Epithelial cell of prostate (primary cell): ENCODE data around the gene ANKRD31.
"Not testable (repeated sequence)": the region's sequence is repeated elsewhere in the genome, so short reads cannot be mapped to it uniquely, and the experiment has no call there.

ENCODE experiments used
- DNase-seq: peaks from one replicate; pipeline ENCODE4 v3.0.0-alpha.2; 2011; ENCODE audit warnings: low read depth, low spot score
- H3K27ac ChIP-seq: fragments of 450-650 bp; 2 replicates; pipeline ENCODE4 v1.5.1; 2017; ENCODE audit warnings: mild to moderate bottlenecking

The ANKRD31 gene

DNA sequence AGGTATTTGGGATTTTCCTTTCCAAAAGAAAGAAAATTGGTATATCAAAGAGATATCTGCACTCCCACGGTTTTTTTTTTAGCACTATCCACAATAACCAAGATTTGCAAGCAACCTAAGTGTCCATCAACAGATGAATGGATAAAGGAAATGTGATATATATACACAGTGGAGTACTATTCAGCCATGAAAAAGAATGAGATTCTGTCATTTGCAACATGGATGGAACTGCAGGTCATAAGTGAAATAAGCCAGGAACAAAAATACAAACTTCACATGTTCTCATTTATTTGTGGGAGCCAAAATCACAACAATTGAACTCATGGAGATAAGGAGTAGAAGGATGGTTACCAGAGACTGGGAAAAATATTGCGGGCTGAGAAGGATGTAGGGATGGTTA is 9.8 kb downstream of the ANKRD31 start:
- no peak overlapping the region for H3K27ac ChIP-seq
- no peak for DNase-seq

GRCh38 chr5:75225506-75225905 is 11.2 kb downstream of the ANKRD31 start:
- H3K27ac ChIP-seq: no peak overlapping the region

DNA sequence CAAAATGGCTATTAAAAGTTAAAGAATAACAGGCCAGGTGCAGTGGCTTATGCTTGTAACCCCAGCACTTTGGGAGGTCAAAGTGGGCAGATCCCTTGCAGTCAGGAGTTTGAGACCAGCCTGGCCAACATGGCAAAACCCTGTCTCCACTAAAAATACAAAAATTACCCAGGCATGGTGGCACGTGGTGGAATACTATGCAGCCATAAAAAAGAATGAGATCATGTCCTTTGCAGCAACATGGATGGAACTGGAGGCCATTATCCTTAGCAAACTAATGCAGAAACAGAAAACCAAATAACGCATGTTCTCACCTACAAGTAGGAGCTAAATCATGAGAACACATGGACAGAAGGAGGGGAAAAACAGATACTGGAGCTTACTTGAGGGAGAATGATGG is 15.9 kb downstream of the ANKRD31 start:
- H3K27ac ChIP-seq, DNase-seq: not testable (repeated sequence)

More at GRCh38 chr5:75225506-75225905, 11.2 kb downstream of the ANKRD31 start:
- DNase-seq: no peak

DNA sequence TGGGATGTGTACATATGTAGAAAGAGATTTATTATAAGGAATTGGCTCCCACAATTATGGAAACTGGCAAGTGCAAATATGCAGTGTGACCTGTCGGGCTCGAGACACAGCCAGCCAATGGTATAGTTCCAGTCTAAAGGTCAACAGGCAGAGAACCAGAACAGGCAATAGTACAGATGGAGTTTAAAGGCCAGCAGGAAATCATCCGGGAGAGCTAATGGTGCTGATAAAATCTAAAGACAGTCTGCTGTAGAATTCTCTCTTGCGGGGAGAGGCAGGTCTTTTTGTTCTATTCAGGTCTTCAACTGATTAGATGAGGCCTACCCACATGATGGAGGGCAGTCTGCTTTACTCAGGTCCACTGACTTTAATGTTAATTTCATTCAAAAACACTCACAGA is 21.8 kb downstream of the ANKRD31 start:
- DNase-seq: no peak
- H3K27ac ChIP-seq: no peak overlapping the region

DNA sequence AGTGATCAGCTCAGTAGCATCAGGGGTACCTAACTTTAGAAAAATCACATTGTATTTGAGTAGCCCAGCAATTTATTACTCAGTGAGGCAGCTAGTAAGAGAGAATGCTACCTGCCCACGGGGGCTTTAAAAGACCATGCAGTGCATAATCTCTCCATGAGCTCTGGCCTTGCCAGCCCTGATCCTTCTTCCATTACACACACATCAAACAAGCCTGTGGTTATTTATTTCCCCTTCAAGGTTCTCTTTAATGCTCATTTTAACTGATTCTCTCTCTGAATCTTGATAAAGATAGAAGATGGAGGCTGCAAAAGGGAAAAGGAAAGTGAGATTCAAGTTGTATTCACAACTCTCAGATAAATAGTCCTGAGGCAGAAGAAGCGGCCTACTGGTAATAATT is 22.3 kb downstream of the ANKRD31 start:
- no peak overlapping the region for H3K27ac ChIP-seq
- no peak for DNase-seq

DNA sequence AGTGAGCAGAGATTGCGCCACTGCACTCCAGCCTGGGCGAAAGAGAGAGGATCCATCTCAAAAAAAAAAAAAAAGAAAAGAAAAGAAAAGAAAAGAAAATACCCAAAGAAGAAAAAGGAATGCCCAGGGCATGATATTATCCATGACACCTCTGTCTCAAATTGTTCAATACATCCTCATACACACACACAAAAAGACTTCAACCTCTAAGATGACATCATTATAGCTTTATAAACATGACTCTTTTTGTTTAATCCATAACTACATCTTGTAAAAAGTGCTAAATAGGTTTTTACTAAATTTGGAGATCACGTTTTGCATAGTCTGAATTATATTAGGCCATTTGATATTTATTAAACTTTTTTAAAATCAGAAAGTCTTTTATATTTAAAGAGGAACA is 33.1 kb downstream of the ANKRD31 start:
- DNase-seq: no peak
- H3K27ac ChIP-seq: no peak overlapping the region

DNA sequence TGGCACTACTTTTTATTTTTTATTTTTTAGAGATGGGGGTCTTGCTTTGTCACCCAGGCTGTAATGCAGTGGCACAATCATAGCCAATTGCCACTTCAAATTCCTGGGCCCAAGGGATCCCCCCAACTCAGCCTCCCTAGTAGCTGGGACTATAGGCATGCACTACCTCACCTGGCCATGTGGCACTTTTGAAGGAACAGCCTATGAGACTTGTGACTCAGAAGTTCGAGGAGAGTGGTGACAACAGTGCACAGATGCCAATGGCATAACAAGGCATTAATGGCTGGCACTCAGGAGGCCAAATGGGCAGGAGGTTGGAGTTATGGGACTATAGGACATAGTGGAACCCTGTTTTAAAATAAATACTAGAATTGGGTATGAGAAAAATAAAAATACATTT is 33.7 kb downstream of the ANKRD31 start:
- DNase-seq: no peak
- H3K27ac ChIP-seq: no peak overlapping the region

- DNase-seq: peak; percentile 16
- H3K27ac ChIP-seq: peak overlapping the region; percentile 4
Observed at GRCh38 chr5:75200776-75201175, 35.9 kb downstream of the ANKRD31 start.

- DNase-seq: no peak
- no peak overlapping the region for H3K27ac ChIP-seq
Observed at GRCh38 chr5:75199946-75200345, 36.7 kb downstream of the ANKRD31 start.

- no peak for DNase-seq
- no peak overlapping the region for H3K27ac ChIP-seq
Observed at GRCh38 chr5:75199071-75199470, 37.6 kb downstream of the ANKRD31 start.

DNA sequence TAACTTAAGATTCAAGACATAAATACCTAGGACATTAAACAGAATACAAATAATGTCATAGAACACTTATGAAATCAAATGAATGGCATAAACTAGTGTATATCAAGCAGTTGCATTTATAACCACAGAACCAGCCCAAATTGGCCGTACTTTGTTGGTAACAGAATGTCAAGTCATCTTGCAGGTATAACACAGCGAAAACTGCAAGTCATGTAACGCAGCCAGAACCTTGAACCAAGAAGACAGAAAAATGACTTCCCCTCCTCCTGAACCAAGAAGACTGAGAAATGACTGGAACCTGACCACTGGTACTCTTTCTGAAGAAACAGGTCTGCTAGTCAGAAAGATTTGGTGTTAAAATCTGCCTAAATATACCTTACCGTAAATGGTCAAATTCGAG is 38.9 kb downstream of the ANKRD31 start:
- no peak for DNase-seq
- H3K27ac ChIP-seq: no peak overlapping the region

DNA sequence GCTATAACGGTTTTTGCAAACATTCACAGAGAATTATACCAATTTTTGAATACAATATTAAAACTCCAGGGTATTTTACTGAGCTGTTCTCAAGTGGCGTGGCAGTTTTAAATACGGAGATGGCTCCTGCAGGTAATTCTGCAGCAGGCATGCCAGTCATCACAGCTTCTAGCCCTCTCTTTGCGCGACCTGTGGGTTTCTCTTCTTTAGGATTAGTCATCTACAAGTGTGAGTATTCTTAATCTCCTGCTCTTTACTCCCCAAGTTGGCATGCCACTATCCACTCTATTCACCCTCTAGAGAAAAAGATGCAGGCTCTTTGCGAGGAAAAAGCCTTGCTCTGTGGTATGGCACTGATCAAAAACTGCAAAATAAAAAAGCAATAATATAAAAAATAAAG is 43.9 kb downstream of the ANKRD31 start:
- DNase-seq: no peak
- no peak overlapping the region for H3K27ac ChIP-seq

DNA sequence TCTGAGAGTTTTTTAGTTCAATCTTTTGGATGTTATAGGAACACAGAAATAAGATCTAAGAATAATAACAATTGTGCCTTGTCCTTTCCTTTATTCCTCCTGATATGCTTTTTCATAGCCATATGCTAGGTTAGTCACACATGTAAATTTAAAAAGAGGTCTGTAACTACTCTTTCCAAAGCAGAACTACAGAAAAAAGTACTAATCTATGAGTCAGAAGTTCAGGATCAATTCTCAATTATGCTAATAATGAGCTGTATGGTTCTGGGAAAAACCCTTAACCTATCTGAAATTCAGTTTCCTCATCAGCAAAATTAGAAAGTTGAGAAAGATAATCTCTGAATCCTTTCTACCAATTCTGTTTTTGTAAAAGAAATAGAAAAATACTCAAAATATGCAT is 44.4 kb downstream of the ANKRD31 start:
- H3K27ac ChIP-seq: no peak overlapping the region
- no peak for DNase-seq

GRCh38 chr5:75190227-75190626 is 46.5 kb downstream of the ANKRD31 start:
- H3K27ac ChIP-seq: no peak overlapping the region
- DNase-seq: no peak

DNA sequence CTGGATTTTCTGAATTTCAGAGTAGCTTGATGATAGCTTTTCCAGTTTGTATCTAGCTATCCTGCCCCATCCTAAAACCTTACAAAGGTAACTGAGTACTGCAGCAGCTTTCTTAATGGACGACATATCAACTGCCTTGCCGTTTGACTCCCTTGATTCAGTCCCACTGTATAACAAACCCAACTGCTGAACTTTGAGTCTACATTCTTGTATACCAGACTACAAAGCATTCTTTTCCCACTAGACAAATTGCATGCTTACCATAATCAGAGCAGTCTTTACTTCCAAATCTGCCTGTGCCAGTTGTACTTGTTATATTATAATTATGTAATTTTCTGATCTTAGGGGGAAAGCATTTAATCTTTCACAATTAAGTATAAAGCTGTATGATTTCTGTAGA is 47.3 kb downstream of the ANKRD31 start:
- H3K27ac ChIP-seq: no peak overlapping the region
- DNase-seq: no peak

- DNase-seq: no peak
- no peak overlapping the region for H3K27ac ChIP-seq
Observed at GRCh38 chr5:75185763-75186162, 50.9 kb downstream of the ANKRD31 start.

GRCh38 chr5:75176009-75176408 is 60.7 kb downstream of the ANKRD31 start:
- not testable (repeated sequence) for DNase-seq

GRCh38 chr5:75174872-75175271 is 61.8 kb downstream of the ANKRD31 start:
- DNase-seq, H3K27ac ChIP-seq: not testable (repeated sequence)

More at GRCh38 chr5:75176009-75176408, 60.7 kb downstream of the ANKRD31 start:
- H3K27ac ChIP-seq: not testable (repeated sequence)

DNA sequence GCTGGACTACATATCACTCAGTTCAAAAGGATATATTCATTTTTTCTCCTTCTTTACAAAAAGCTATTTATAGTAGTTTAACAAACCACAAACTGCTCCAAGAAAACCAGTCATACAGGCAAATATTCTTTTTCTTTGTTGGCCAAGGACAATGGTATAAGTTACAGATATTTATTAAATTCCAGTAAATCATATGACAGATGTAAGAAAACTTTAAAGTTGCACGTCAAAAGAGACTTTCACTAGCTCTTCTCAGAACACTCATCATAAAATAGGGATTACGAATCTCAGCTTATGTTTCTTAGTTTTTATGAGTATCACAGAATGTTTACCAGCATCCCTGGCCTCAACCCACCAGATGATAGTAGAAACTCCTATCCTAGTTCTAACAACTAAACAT is 67.2 kb downstream of the ANKRD31 start:
- no peak for DNase-seq
- no peak overlapping the region for H3K27ac ChIP-seq

DNA sequence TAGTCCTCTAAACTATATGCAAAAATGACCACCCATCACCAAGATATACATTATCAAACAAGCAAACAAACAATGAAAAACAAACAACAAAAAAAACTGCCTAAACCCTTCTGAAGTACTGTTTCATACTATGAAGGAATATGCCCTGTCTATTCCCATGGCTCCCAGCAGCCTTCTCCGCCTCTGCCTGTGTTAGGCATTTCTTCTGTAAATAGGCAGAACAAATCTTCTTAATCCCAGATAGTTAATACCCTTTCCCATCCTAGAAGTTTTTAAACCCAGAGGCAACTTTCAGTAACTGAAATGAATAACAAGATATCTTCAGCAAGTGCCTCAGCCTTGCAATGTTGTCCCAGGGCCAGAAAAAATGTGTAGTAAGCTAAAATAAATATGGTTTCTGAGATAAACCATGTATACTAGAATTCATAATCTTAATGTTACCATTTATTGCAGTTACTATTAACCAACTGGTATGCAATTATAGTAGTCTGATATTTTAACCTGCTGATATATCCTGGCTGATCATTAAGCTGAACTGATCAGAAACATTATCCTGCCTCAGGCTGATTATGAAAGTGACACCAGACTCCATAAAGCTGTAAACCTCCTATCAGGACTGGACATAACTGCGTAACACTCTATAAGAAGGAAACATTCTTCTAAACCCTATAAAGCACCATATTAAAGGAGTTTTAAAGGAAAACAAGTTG is 68.5 kb downstream of the ANKRD31 start:
- DNase-seq: no peak
- no peak overlapping the region for H3K27ac ChIP-seq

GRCh38 chr5:75167345-75167744 is 69.3 kb downstream of the ANKRD31 start:
- DNase-seq: no peak
- no peak overlapping the region for H3K27ac ChIP-seq

DNA sequence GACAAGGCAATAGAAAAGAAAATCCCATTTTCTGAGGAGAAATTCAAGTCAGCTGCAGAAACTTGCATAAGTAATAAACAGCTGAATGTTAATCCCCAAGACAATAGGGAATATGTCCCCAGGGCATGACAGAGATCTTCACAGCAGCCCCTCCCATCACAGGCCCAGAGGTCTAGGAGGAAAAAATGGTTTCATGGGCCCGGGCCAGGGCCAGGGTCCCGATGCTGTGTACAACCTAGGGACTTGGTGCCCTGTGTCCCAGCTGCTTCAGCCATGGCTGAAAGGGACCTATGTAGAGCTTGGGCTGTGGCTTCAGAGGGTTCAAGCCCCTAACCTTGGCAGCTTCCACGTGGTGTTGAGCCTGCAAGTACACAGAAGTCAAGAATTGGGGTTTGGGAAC is 75.2 kb downstream of the ANKRD31 start:
- not testable (repeated sequence) for DNase-seq, H3K27ac ChIP-seq
